Fibroblast of skin of left quadriceps (primary cell): ENCODE data around the gene STRBP.

Experiments used
- DNase-seq, 2 experiments: peaks; one replicate each; pipeline ENCODE4 v3.0.0-alpha.2; 2013; ENCODE audit warnings: low read depth in 2 of 2

The STRBP gene

DNA sequence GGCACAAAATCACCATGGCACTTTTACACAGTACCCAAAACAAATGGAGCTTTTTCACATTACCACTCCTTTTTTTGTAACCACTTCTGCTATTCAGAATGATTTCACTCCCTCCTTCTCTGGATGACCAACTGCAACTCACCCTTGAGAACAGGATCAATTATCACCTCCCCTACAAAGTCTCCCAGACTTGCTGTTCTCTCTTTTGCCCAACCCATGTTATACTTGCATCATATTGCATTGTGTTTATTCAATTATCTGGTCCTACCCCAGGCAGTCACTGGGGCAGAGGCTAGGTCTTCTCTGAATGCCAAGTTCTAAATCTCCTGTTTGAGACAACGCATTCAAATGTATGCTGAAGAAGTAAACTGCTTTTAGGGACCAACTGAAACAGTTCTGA, 139.0 kb downstream of the STRBP start:
- DNase-seq: no peak

GRCh38 chr9:123128591-123128990, 139.8 kb downstream of the STRBP start:
- no peak for DNase-seq

GRCh38 chr9:123127512-123128075, 140.8 kb downstream of the STRBP start:
- no peak for DNase-seq

GRCh38 chr9:123121457-123121856, 146.9 kb downstream of the STRBP start:
- DNase-seq: no peak

- no peak for DNase-seq
Measured at GRCh38 chr9:123120953-123121352, 147.4 kb downstream of the STRBP start.

- no peak for DNase-seq
Measured at GRCh38 chr9:123120131-123120530, 148.3 kb downstream of the STRBP start.

DNA sequence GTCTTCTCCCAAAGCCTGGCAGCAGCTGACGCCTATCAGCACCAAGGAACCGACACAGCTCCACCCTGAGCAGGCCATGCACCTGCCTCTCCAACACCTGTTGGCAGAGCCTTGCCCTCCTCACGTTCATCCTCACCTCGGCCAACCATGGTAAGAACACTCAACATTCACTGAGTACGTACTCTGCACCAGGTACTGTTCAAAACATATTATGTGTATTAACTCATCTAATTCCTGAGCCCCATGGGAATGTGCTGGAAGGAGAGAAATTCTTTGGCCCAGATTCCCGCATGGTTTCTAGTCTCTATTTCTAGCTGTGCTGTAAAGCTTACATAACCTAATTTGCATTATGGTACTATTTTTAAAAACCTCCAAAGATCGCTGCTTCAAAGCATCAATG, 148.8 kb downstream of the STRBP start:
- DNase-seq: peak in 1 of 2 experiments; percentile 9

DNA sequence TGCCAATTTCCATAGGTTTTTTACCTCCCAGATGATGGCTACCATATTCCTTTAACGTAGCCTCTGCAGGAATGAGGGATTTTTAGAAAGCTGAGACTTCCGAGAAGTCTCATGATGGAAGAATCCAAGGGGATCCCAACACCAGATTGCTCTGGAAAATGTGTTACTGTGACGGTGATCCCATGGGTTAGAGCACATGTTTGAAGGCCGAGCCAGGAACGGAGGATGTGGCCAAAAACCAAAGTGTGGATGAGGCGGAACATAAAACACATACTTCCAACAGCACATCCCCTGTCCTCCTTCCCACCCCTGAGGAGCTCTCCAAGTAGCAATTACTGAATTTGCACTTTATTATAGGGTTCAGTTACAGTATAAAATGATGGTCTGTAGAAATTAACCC, 152.3 kb downstream of the STRBP start:
- DNase-seq: no peak

DNA sequence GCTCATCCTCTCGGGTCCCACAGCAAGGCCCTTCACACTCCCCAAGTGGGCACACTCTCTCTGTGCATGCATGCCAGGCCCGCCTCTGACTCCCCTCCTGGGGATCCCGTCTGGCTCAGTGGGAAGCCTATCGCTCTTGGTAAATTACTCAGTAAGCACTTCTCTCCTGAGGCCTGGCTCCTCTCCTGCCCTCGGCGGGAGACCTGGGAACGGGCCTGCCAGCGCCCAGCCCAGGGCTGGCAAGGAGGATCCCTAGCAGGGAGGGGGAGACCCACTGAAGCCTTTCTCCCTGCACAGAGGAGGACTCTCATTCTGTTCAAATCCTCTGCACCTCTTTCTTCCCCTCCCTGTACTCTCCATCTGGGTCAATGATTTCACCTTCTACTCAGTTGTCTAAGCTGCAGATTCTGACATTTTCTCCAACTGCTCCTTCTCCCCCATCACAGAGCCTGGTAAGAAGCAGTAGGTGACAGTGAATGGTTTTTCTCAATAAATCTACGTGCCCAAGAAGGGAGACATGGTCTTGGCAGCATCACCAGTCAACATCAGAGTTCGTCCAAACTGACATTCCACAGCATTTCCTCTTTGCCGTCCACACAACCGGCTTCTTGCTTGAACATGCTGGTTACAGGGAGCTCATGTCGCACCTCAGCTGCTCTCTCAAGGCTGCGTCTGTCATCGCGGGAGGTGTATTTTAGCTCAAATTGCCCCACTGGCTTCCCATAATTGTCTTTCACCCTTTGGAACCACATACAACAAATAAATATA, 153.1 kb downstream of the STRBP start:
- no peak for DNase-seq

GRCh38 chr9:123113185-123113584, 155.2 kb downstream of the STRBP start:
- no peak for DNase-seq

- no peak for DNase-seq
Measured at GRCh38 chr9:123112015-123112975, 156.1 kb downstream of the STRBP start.

DNA sequence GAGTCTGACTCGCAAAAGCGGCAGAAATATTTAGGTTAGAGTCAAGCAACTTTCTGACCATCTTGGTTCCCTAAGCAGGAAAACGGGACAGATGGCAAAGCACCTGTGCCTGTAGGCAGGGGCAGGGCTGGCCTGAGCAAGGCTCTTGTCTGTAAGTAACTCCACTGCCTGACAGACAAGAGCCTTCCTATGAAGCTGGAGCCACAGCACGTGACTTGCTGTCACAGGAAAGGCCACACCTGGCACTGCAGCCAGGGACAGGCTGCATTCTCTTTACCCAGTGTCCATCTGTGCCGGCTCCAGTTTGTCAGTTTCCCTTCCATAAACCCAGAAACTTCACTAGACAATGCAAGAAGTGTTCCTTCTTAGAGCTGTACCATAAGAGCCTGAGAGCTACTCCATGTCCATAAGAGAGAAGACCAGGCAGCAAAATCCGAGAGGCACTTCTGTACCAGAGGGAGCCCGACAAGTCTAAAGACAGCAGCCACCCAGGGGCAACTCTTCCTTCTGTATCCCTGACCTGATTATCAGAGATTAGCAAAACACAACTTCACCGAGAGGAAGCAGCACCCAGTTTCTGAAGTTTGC, 156.9 kb downstream of the STRBP start:
- no peak for DNase-seq

DNA sequence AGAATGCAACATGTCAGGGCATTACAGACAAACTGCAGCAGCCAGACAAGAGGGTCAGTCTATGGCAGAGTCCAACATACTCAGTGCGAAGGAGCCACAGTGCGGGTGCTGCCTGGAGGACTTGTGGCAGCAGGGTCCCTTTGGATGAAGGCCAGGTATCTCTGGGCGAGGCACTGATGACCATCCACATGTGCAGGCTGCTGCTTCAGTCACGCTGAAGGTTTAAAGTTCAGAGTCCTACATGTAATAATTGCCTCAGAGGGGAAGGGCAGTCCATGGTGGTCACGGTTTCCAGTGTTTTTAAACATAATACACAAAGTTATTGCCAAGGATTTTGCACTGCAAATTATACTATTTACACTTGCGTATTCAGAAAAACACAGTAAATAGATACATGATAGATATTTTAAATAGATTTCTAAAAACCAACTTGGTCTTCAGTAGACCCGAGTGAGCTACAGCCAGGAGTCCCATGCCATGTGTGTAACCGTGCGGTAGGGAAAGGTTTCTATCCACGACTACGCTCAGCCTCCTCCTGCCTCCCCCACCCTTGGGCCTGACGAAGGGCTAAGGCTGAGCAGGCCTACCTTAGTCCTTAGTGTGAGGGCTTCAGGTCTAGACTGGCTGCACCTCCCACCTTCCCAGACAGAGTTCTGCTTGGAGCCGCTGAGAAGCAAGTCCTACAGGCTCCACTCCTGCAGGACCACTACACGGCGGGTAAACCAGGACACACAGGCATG, 158.7 kb downstream of the STRBP start:
- no peak for DNase-seq

- no peak for DNase-seq
Measured at GRCh38 chr9:123108976-123109375, 159.4 kb downstream of the STRBP start.

GRCh38 chr9:123107639-123108285, 160.6 kb downstream of the STRBP start:
- DNase-seq: no peak

DNA sequence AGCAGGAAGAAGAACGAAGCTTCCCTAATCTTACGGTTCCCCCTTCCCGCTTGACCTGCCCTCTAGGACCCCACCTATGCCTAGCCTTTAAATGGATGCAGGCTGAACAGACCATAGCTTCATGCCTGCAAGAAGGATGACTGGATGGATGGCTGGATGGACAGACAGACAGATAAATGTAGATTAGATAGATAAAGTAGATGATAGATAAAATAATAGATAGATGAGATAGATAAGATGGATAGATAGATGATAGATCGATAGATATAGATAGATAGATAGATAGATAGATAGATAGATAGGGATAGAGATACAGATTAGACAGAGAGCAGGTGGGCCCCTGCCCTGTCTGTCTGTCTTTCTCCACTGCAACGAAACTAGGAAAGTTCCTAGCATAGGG, 162.9 kb downstream of the STRBP start:
- no peak for DNase-seq

- DNase-seq: no peak
Measured at GRCh38 chr9:123104807-123105206, 163.6 kb downstream of the STRBP start.

GRCh38 chr9:123102375-123103113, 165.8 kb downstream of the STRBP start:
- no peak for DNase-seq

GRCh38 chr9:123099548-123099947, 168.8 kb downstream of the STRBP start:
- DNase-seq: no peak

- no peak for DNase-seq
Measured at GRCh38 chr9:123099042-123099441, 169.3 kb downstream of the STRBP start.
